ENCODE results near the gene ZNF384. TPM values are rescaled to one million over a fixed set of nuclear protein-coding genes. Genes with fewer than 3 reads are reported as not detected.
A peak's percentile ranks its signal among the peaks of the same experiment; 100 is the strongest.

The ZNF384 gene
- total RNA-seq, 1 donor from 2014 or later: 164 TPM

DNA sequence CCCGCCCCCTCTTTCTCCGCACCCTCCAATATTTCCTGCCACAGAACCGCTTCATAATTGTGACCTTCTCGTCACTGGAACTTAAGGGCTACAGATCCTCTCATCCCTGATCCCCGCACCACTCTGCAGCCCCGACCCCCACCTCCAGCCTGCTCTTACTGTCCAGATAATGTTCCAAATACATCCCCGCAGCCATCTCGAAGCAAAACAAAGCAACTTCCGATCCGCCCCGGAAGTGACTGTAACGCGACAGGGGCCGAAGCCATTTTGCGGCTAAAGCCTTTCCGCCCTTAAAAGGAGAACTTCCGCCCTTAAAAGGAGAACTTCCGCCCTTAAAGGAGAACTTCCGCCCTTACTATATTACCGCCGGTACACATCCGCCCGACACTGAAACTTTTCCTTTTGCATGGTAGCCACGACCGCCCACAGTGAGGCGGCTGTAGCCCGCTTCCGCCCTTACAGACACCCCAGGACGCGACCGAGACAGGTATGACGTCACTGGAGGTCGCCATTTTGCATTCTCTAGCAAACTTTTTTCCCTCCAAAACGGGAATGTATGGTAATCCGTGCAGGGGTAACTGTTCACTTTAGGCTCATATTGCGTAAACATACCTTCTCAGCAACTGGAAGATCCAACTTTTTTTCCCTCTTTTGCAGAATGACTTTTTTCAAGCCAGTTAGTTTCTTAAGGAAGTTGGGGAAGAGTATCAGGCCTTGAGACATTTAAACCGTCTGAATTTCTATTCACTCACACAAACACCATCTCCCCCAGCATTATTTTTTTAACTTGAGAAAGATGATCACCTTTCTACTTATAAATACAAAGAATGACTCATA lies 26.1 kb downstream of the ZNF384 start, which contains the start of gene ING4:
TSS of gene ING4 (minus strand) at position 214 of the 837 bp plus-strand sequence. CDS start at position 196, 18 bp downstream.
- TF ChIP-seq, protein P1, sequence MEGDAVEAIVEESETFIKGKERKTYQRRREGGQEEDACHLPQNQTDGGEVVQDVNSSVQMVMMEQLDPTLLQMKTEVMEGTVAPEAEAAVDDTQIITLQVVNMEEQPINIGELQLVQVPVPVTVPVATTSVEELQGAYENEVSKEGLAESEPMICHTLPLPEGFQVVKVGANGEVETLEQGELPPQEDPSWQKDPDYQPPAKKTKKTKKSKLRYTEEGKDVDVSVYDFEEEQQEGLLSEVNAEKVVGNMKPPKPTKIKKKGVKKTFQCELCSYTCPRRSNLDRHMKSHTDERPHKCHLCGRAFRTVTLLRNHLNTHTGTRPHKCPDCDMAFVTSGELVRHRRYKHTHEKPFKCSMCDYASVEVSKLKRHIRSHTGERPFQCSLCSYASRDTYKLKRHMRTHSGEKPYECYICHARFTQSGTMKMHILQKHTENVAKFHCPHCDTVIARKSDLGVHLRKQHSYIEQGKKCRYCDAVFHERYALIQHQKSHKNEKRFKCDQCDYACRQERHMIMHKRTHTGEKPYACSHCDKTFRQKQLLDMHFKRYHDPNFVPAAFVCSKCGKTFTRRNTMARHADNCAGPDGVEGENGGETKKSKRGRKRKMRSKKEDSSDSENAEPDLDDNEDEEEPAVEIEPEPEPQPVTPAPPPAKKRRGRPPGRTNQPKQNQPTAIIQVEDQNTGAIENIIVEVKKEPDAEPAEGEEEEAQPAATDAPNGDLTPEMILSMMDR (IDR thresholded peaks at IDR 0.05; ENCODE audit: unreplicated experiment): no peak
- H3K4me3 Mint-ChIP-seq (ENCODE audit: low read depth): peak within 1 kb of the TSS; percentile 91
- no peaks in the 10 kb centered on the region for H3K27me3 Mint-ChIP-seq
- no peaks in the 10 kb centered on the region for H3K9me3 Mint-ChIP-seq (ENCODE audit: low read depth)
- DNase-seq (ENCODE audit: low spot score, unreplicated experiment): peak; percentile 95
- peaks cover 19% of the 10 kb centered on the region for H3K36me3 Mint-ChIP-seq (ENCODE audit: insufficient read depth)
- H3K27ac Mint-ChIP-seq: peak within 1 kb of the TSS; percentile 98
- peaks cover 13% of the 10 kb centered on the region for H3K4me1 Mint-ChIP-seq (ENCODE audit: low read depth)

DNA sequence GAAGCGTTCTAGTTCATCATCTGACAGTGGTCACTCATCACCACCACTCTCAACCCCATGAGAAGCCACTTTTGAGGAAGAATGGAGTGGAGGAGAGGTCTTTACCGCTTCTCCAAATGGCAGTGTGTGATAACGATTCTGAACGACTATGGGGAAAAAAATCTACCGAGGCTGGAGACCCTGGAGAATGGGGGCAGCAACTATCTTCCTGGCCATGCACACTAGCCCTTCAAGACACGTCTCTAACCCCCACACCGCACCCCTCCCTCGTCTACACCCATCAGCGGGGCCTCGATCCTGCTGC lies 26.6 kb downstream of the ZNF384 start:
- peak overlapping the region; percentile 91 for H3K4me3 Mint-ChIP-seq (ENCODE audit: low read depth)
- peak overlapping the region; percentile 98 for H3K27ac Mint-ChIP-seq
- DNase-seq (ENCODE audit: low spot score, unreplicated experiment): no peak

DNA sequence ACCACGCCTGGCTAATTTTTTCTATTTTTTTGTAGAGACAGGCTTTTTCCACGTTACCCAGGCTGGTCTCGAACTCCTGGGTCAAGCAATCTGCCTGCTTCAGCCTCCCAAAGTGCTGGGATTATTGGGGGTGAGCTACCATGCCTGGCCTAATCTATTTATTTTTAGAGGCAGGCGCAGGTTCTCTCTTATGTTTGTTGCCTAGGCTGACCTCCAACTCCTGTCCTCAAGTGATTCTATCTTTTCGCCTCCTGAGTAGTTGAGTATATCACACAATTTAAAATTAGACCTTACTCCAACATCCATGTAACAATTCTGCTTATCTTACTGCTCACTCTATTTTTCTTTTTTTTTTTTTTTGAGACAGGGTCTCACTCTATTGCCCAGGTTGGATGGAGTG lies 35.2 kb downstream of the ZNF384 start:
- DNase-seq (ENCODE audit: low spot score, unreplicated experiment): no peak
- TF ChIP-seq, protein P1 (IDR thresholded peaks at IDR 0.05; ENCODE audit: unreplicated experiment): no peak
- H3K9me3 Mint-ChIP-seq (ENCODE audit: low read depth): no peaks in the 10 kb centered on the region
- H3K4me3 Mint-ChIP-seq (ENCODE audit: low read depth): no peak overlapping the region
- H3K36me3 Mint-ChIP-seq (ENCODE audit: insufficient read depth): peaks cover 38% of the 10 kb centered on the region
- no peaks in the 10 kb centered on the region for H3K4me1 Mint-ChIP-seq (ENCODE audit: low read depth)
- no peak overlapping the region for H3K27ac Mint-ChIP-seq
- no peaks in the 10 kb centered on the region for H3K27me3 Mint-ChIP-seq

More for the DNA sequence above, 26.6 kb downstream of the ZNF384 start:
- TF ChIP-seq, protein P1 (IDR thresholded peaks at IDR 0.05; ENCODE audit: unreplicated experiment): no peak
- Mint-ChIP-seq H3K9me3 (ENCODE audit: low read depth) (no peaks in the 10 kb centered on the region), H3K27me3 (no peaks in the 10 kb centered on the region), H3K36me3 (ENCODE audit: insufficient read depth) (peaks cover 14% of the 10 kb centered on the region), H3K4me1 (ENCODE audit: low read depth) (peaks cover 13% of the 10 kb centered on the region)

DNA sequence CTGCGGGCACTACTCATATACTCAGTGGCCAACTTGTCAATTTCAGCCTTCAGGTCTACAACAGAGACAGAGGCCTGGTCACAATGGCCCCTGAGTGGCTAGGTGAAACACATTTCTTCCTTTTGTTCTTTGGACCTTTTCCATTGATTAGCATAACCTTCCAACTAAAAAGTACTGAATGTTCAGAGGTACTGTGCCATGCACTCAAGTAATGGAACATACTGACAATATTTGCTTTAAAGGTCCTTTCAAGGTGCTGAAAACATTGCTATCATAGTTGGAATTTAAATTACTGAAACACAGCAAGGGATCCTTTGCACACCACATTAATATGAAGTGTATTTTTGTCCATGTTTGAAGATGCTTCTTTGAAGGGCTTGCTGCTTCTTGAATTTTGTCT lies 35.8 kb downstream of the ZNF384 start:
- TF ChIP-seq, protein P1 (IDR thresholded peaks at IDR 0.05; ENCODE audit: unreplicated experiment): no peak
- H3K27me3 Mint-ChIP-seq: no peaks in the 10 kb centered on the region
- peaks cover 34% of the 10 kb centered on the region for H3K36me3 Mint-ChIP-seq (ENCODE audit: insufficient read depth)
- H3K9me3 Mint-ChIP-seq (ENCODE audit: low read depth): no peaks in the 10 kb centered on the region
- H3K4me1 Mint-ChIP-seq (ENCODE audit: low read depth): no peaks in the 10 kb centered on the region
- no peak overlapping the region for H3K27ac Mint-ChIP-seq
- DNase-seq (ENCODE audit: low spot score, unreplicated experiment): no peak
- no peak overlapping the region for H3K4me3 Mint-ChIP-seq (ENCODE audit: low read depth)

DNA sequence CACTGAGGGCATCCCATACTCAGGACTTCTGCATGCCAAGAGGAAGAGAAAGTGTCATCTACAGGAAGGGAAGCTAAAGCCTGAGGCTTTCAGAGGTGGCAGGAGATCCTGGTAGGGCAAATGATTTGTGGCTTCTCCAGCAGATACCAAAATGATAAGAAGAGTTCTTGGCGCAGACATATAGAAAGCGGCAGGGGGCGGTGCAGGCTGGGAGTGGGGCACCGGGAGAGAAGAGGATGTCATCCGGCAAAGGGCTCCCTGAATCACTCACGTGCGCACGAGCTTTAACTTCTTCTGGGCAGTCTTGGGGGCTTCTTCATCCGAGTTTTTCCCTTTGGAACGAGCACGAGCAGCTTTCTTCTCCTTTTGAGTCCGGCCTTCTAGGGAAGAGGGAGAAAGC lies 36.8 kb downstream of the ZNF384 start:
- H3K27ac Mint-ChIP-seq: no peak overlapping the region
- TF ChIP-seq, protein P1 (IDR thresholded peaks at IDR 0.05; ENCODE audit: unreplicated experiment): no peak
- no peak overlapping the region for H3K4me3 Mint-ChIP-seq (ENCODE audit: low read depth)
- DNase-seq (ENCODE audit: low spot score, unreplicated experiment): no peak
- no peaks in the 10 kb centered on the region for H3K9me3 Mint-ChIP-seq (ENCODE audit: low read depth)
- peaks cover 36% of the 10 kb centered on the region for H3K36me3 Mint-ChIP-seq (ENCODE audit: insufficient read depth)
- H3K27me3 Mint-ChIP-seq: no peaks in the 10 kb centered on the region
- H3K4me1 Mint-ChIP-seq (ENCODE audit: low read depth): no peaks in the 10 kb centered on the region
